ENCODE results near the gene IMP3. TPM values are rescaled to one million over a fixed set of nuclear protein-coding genes. Genes with fewer than 3 reads are reported as not detected.
A peak's percentile ranks its signal among the peaks of the same experiment; 100 is the strongest.

Gene IMP3
- total and polyA plus RNA-seq, 2 donors (not counting 3 experiments of a cell fraction or from before 2014, with no cell fraction given) = 41.3 to 64.0 TPM

- Histone ChIP-seq H3K79me2 (ENCODE audit: control insufficient read depth, insufficient read depth, low read length) (peaks cover 3% of the 10 kb centered on the region), H3K36me3 (ENCODE audit: control insufficient read depth in 2 of 2, extremely low read depth in 1 of 2, insufficient read depth in 2 of 2, low read length in 2 of 2) (peaks cover 0 to 2% of the 10 kb centered on the region in 2 experiments), H4K20me1 (replicated peaks; ENCODE audit: control insufficient read depth, extremely low read depth, insufficient read depth, low read length) (no peaks in the 10 kb centered on the region), H3K9me3 (replicated peaks; ENCODE audit: control insufficient read depth, insufficient read depth, low read length) (no peaks in the 10 kb centered on the region), H3K4me1 (ENCODE audit: control insufficient read depth, extremely low read depth, insufficient read depth, low read length) (peaks cover 29% of the 10 kb centered on the region), H3K27ac (ENCODE audit: insufficient read depth, low read depth, low read length) (no peak overlapping the region), H3K4me3 (replicated peaks in 1 of 3; ENCODE audit: insufficient read depth in 1 of 3, low read depth in 1 of 3, low read length in 3 of 3) (peak overlapping the region in 2 of 3 experiments; percentile 64 to 72), H3K27me3 (ENCODE audit: control insufficient read depth in 2 of 2, insufficient read depth in 2 of 2, low read length in 2 of 2) (no peaks in the 10 kb centered on the region), H3K9ac (replicated peaks; ENCODE audit: extremely low read depth, insufficient read depth, low read length) (peak overlapping the region; percentile 67), H3K9me1 (replicated peaks; ENCODE audit: control insufficient read depth, extremely low read depth, insufficient read depth, low read length) (no peaks in the 10 kb centered on the region), H2AFZ (ENCODE audit: low read depth, low read length) (no peak overlapping the region), H3K4me2 (ENCODE audit: insufficient read depth, low read length) (peak overlapping the region; percentile 78)
- POLR2A ChIA-PET = no interaction called here
- intact Hi-C loops (cut with micrococcal nuclease) = no loop called here
- dilution Hi-C loops (cut with MboI; ENCODE audit: extremely low pct_ligation_motif_present, low sequenced_read_pairs) = no loop called here
- no peak for DNase-seq (ENCODE audit: low read depth, low spot score)
- CTCF ChIA-PET = interaction anchor here (2.9 kb wide), 1 partner anchor 10 kb away, joined by 34 read pairs; the partner anchor contains the start of gene IMP3
- BruUV-seq (replicated peaks) = no TSS peak
- no peak for FAIRE-seq
- no peak for TF ChIP-seq JUN (IDR thresholded peaks at IDR 0.05; ENCODE audit: borderline replicate concordance, insufficient read depth, insufficient read length, low read depth)
- TF ChIP-seq POLR2AphosphoS5 (IDR thresholded peaks at IDR 0.05; ENCODE audit: insufficient read depth, low read depth, low read length) = no peak
- TF ChIP-seq MYC (IDR thresholded peaks at IDR 0.05; ENCODE audit: low read depth, low read length) = no peak
- no peak for TF ChIP-seq FOS (IDR thresholded peaks at IDR 0.05; ENCODE audit: borderline replicate concordance, insufficient read depth, low read length)
- TF ChIP-seq CTCF (IDR thresholded peaks at IDR 0.05; ENCODE audit: extremely low read depth in 1 of 2, insufficient read depth in 1 of 2, low read depth in 1 of 2, low read length in 2 of 2) = no peak
- no peak for TF ChIP-seq POLR2A (IDR thresholded peaks at IDR 0.05; ENCODE audit: low read depth, low read length)
- TF ChIP-seq GATA2 (IDR thresholded peaks at IDR 0.05; ENCODE audit: insufficient read depth, insufficient read length, low read depth, low read length) = no peak
- no peak for TF ChIP-seq EZH2 (IDR thresholded peaks at IDR 0.05; ENCODE audit: borderline replicate concordance, low read depth, low read length, severe bottlenecking)
- no peak for TF ChIP-seq MAX (IDR thresholded peaks at IDR 0.05; ENCODE audit: insufficient read depth, insufficient read length)
Measured at GRCh38 chr15:75649045-75649761, 9.2 kb upstream of the IMP3 start.

All from endothelial cell of umbilical vein (primary cell).